ENCODE measurements around the gene IL17RC. TPM values are rescaled to one million over a fixed set of nuclear protein-coding genes. Genes with fewer than 3 reads are reported as not detected.

IL17RC gene
- total and polyA plus RNA-seq, 2 experiments from 2014 or later: 8.4 to 12.6 TPM

- TF ChIP-seq ZNF462 (CRISPR knock-in tag; IDR thresholded peaks at IDR 0.05): no peak
Measured at GRCh38 chr3:9970020-9970652, 53.2 kb downstream of the IL17RC start (continued).

- DNase-seq (ENCODE audit: low spot score) (no peak), ATAC-seq (no peak)
- Mint-ChIP-seq H3K27me3 (ENCODE audit: insufficient read depth, low read depth, poor library complexity) (peaks cover 5% of the 10 kb centered on the region), H3K4me3 (no peak overlapping the region), H3K36me3 (ENCODE audit: low read depth) (peaks cover 40% of the 10 kb centered on the region), H3K9me3 (no peaks in the 10 kb centered on the region), H3K4me1 (no peaks in the 10 kb centered on the region), H3K27ac (peak overlapping the region; percentile 38; the same call in 1 of the 2 replicates)
- Histone ChIP-seq H3K27ac (ENCODE audit: low read depth) (no peak overlapping the region), H4K20me1 (replicated peaks; ENCODE audit: insufficient read depth) (no peaks in the 10 kb centered on the region; the same call in 1 of the 2 replicates), H3K36me3 (ENCODE audit: insufficient read depth) (peaks cover 9% of the 10 kb centered on the region), H3K79me2 (replicated peaks; ENCODE audit: insufficient read depth) (peaks cover 3% of the 10 kb centered on the region), H3K4me3 (no peak overlapping the region), H3K27me3 (ENCODE audit: insufficient read depth) (no peaks in the 10 kb centered on the region), H2AFZ (no peak overlapping the region), H3K4me1 (ENCODE audit: insufficient read depth) (no peaks in the 10 kb centered on the region), H3K9me2 (ENCODE audit: insufficient read depth) (no peaks in the 10 kb centered on the region), H3F3A (replicated peaks; ENCODE audit: low read depth) (no peaks in the 10 kb centered on the region), H3K4me2 (no peak overlapping the region)
- TF ChIP-seq POLR2AphosphoS5 (IDR thresholded peaks at IDR 0.05; ENCODE audit: low read depth) (no peak), CREB1 (CRISPR knock-in tag; IDR thresholded peaks at IDR 0.05; ENCODE audit: low read depth) (no peak), ZNF114 (CRISPR knock-in tag; IDR thresholded peaks at IDR 0.05) (no peak), EZH2 (IDR thresholded peaks at IDR 0.05; ENCODE audit: low read depth, unreplicated experiment) (no peak), NANOG (IDR thresholded peaks at IDR 0.05; ENCODE audit: borderline replicate concordance) (no peak), REST (IDR thresholded peaks at IDR 0.05; ENCODE audit: unreplicated experiment) (no peak)
Measured at GRCh38 chr3:9976721-9977709, 60.1 kb downstream of the IL17RC start.
